ENCODE results near the gene LPIN2.

GRCh38 chr18:2997429-2997828 is 15.5 kb downstream of the LPIN2 start:
- TF ChIP-seq CTCF (IDR thresholded peaks at IDR 0.05; ENCODE audit: low read length) (no peak), EZH2 (IDR thresholded peaks at IDR 0.05; ENCODE audit: borderline replicate concordance, low read length) (no peak)

All from OCI-LY1 (cell line).